HFFc6 (cell line): ENCODE data around the gene GRK3. TPM values are rescaled to one million over a fixed set of nuclear protein-coding genes. Genes with fewer than 3 reads are reported as not detected.
"Not testable (repeated sequence)": the region's sequence is repeated elsewhere in the genome, so short reads cannot be mapped to it uniquely, and the experiment has no call there.

Source experiments
- DNase-seq: peaks from one replicate; pipeline ENCODE4 v3.0.0-alpha.2; 2018
- H3K27ac Mint-ChIP-seq: 2 replicates; pipeline ENCODE4 v1.8.0; 2020; ENCODE audit warnings: mild to moderate bottlenecking, mixed read lengths
- H3K27me3 Mint-ChIP-seq: 2 replicates; pipeline ENCODE4 v1.8.0; 2021; ENCODE audit warnings: mild to moderate bottlenecking, moderate library complexity, mixed read lengths; ENCODE audit not compliant: insufficient read depth
- H3K36me3 Mint-ChIP-seq: 2 replicates; pipeline ENCODE4 v1.8.0; 2021; ENCODE audit warnings: low read depth, mixed read lengths
- H3K4me1 Mint-ChIP-seq: 2 replicates; pipeline ENCODE4 v1.8.0; 2020; ENCODE audit warnings: low read depth, mixed read lengths
- H3K4me3 Mint-ChIP-seq: 2 replicates; pipeline ENCODE4 v1.8.0; 2020; ENCODE audit warnings: mild to moderate bottlenecking, moderate library complexity, mixed read lengths
- H3K9me3 Mint-ChIP-seq: 2 replicates; pipeline ENCODE4 v1.8.0; 2020; ENCODE audit warnings: mild to moderate bottlenecking, mixed read lengths
- total RNA-seq, 6 experiments: library from RNA; stranded (reverse); fragmentation: NEBNext Ultra II Directional; extraction: Animal tissue kit (Norgen Biotek cat#: 25700); gene quantifications; 2 replicates in 1 of 6; 3 replicates in 5 of 6; pipeline ENCODE4 v1.2.3, GENCODE V29; 2021
- TF ChIP-seq, protein P1 (sequence below): fragments of 200-600 bp; sonication (generic); IDR thresholded peaks from 2 replicates; pipeline ENCODE4 v1.5.0; 2021; ENCODE audit warnings: antibody characterized with exemption, mild to moderate bottlenecking

The GRK3 gene
- total RNA-seq, 6 experiments from 2014 or later = 0.05 TPM; not detected in 5

DNA sequence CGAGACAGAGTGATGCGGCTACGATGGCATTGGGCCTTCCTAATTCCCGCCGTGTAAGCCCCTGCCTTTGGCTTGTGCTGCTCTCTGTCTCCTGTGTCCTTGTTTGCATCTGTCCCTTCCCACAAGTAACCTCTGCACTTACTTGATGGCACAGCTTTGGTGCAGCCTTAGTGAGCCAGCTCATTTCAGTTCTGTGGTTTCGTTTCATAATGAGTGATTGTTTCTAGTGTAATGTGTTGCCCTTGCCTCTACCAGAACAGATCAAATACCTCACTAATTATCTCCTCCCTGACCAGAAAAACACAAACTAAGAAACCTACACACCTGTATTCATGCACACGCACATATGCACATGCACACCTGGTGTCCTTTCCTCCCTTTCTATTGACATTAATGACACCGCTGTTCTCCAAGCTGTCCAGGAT lies 58.8 kb downstream of the GRK3 start:
- H3K36me3 Mint-ChIP-seq = no peaks in the 10 kb centered on the region
- no peak for DNase-seq
- no peaks in the 10 kb centered on the region for H3K4me1 Mint-ChIP-seq
- H3K27ac Mint-ChIP-seq = no peak overlapping the region
- H3K4me3 Mint-ChIP-seq = no peak overlapping the region
- no peaks in the 10 kb centered on the region for H3K27me3 Mint-ChIP-seq
- peaks cover 43% of the 10 kb centered on the region for H3K9me3 Mint-ChIP-seq
- TF ChIP-seq, protein P1, sequence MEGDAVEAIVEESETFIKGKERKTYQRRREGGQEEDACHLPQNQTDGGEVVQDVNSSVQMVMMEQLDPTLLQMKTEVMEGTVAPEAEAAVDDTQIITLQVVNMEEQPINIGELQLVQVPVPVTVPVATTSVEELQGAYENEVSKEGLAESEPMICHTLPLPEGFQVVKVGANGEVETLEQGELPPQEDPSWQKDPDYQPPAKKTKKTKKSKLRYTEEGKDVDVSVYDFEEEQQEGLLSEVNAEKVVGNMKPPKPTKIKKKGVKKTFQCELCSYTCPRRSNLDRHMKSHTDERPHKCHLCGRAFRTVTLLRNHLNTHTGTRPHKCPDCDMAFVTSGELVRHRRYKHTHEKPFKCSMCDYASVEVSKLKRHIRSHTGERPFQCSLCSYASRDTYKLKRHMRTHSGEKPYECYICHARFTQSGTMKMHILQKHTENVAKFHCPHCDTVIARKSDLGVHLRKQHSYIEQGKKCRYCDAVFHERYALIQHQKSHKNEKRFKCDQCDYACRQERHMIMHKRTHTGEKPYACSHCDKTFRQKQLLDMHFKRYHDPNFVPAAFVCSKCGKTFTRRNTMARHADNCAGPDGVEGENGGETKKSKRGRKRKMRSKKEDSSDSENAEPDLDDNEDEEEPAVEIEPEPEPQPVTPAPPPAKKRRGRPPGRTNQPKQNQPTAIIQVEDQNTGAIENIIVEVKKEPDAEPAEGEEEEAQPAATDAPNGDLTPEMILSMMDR = no peak

DNA sequence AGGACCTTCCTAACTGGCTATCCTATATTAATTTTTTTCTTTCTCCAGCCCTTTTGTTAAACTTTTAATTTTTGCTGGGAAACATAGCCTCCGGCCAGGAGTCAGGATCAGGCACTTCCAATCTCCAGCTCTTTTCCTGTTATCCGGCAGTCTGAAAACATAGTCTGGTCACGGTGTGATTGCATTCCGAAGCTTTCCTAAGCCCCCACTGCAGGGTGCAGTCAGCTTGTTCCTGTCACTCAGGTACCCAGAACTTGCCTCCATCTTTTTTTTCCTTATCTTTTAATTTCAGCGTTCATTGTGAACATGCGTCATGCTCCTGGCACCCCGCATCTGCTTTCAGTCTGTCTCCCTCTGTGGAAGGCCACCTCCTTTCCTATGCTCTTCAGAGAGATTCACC lies 59.4 kb downstream of the GRK3 start:
- Mint-ChIP-seq H3K4me1 (no peaks in the 10 kb centered on the region), H3K9me3 (peaks cover 38% of the 10 kb centered on the region), H3K27me3 (no peaks in the 10 kb centered on the region), H3K4me3 (no peak overlapping the region), H3K27ac (no peak overlapping the region), H3K36me3 (no peaks in the 10 kb centered on the region)
- DNase-seq = no peak
- TF ChIP-seq, protein P1 = no peak

DNA sequence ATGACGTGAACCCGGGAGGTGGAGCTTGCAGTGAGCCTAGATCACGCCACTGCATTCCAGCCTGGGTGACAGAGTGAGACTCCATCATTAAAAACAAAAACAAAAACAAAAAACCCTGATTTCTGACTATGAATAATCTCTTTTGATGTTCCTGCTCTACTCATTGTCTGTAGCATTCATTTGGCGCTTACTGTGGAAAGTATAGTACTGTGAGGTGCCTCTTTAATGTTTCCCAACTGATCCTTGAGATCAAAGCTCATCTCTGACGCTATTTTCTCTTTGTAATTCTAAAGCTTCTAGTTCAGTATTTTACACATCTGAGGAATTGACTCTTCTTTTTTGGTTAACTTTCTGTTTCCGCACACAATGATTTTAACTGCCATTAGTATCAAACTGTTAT lies 60.0 kb downstream of the GRK3 start:
- no peak for DNase-seq
- Mint-ChIP-seq H3K27ac (no peak overlapping the region), H3K36me3 (no peaks in the 10 kb centered on the region), H3K9me3 (peaks cover 33% of the 10 kb centered on the region), H3K4me1 (no peaks in the 10 kb centered on the region), H3K27me3 (no peaks in the 10 kb centered on the region), H3K4me3 (no peak overlapping the region)
- TF ChIP-seq, protein P1 = no peak

DNA sequence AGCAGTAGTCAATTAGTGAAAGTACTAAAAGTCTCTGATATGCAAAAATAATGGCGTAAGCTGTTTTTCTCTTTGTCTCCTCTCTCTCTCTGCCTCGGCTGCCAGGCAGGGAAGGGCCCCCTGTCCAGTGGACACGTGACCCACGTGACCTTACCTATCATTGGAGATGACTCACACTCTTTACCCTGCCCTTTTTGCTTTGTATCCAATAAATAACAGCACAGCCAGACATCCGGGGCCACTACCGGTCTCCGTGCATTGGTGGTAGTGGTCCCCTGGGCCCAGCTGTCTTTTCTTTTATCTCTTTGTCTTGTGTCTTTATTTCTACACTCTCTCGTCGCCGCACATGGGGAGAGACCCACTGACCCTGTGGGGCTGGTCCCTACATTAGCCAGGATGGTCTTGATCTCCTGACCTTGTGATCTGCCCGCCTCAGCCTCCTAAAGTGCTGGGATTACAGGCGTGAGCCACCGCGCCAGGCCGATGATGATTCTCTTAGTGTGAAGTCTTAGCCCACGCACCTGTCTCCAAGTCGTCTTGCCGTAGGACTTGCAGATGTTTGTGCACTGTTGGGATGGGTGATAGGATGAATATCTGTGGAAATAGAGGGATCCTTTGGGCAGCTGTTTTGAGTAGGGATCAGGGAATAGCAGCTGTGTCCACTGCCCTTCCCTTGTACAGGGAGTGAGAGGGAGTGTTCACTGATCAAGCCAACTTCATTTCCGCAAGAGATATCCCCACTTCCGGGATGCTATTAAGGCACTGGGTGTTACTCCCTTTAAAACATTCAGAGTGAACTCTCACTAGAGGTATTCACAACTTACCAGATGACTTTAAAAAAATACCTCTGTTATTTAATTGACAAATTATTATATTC lies 61.5 kb downstream of the GRK3 start:
- not testable (repeated sequence) for H3K36me3 Mint-ChIP-seq, H3K27ac Mint-ChIP-seq, H3K4me3 Mint-ChIP-seq, H3K4me1 Mint-ChIP-seq, H3K27me3 Mint-ChIP-seq, DNase-seq
- H3K9me3 Mint-ChIP-seq = peaks cover 22% of the 10 kb centered on the region

DNA sequence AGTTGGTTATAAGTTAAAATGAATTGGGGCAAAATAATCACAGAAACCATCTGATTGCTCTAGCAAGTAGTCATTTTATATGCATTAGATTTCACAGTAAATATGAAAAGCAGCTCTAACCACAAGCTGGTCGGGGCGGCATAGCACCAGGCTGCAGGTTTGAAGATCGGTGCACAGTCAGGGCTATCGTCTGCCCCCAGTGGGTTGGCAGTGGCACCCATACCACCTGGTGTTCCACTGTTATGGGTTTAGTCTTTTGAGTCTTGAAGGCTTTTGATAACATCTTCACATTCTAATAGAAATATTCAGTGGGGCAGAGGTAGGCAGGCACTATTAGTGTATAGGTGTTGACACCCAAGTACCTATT lies 62.1 kb downstream of the GRK3 start:
- Mint-ChIP-seq H3K27me3 (no peaks in the 10 kb centered on the region), H3K27ac (no peak overlapping the region), H3K9me3 (peaks cover 22% of the 10 kb centered on the region), H3K36me3 (no peaks in the 10 kb centered on the region), H3K4me1 (no peaks in the 10 kb centered on the region), H3K4me3 (no peak overlapping the region)
- no peak for DNase-seq
- TF ChIP-seq, protein P1 = no peak

DNA sequence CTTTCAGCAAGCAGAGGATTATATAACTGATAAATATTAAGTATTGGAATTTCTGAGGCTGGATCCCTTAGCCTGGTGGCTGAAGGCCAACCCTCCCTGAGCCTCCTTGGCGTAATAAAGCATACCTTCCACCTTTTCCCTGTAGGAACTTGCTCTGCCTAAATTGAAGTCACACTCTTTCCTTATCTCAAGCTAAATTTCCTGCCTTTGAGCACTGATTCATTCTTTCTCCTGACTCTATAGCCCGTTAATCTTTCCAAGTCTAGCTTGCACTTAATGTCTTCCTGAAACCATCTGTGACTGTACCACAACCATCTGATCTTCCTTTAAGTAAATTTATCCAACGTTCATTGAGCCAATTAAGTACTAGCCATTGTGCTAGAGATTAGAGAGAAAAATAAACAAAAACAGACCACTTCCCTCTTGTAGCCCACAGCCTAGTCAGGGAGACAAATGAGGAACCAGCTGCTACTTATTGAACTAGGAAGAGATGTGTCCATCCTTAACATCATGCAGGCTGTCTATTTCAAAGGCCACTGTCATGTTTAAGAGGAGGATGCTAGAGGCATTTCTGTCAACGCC lies 62.9 kb downstream of the GRK3 start:
- Mint-ChIP-seq H3K27me3 (no peaks in the 10 kb centered on the region), H3K4me3 (no peak overlapping the region), H3K9me3 (peaks cover 15% of the 10 kb centered on the region), H3K4me1 (no peaks in the 10 kb centered on the region), H3K27ac (no peak overlapping the region), H3K36me3 (no peaks in the 10 kb centered on the region)
- TF ChIP-seq, protein P1 = no peak
- DNase-seq = no peak
